Liver (tissue), 3 donors: Measurements from ENCODE around the gene CNIH3.

ENCODE experiments used
- ATF3 ChIP-seq: IDR thresholded peaks from 2 replicates; pipeline ENCODE4 v1.6.1; 2016; ENCODE audit warnings: antibody characterized with exemption
- CTCF ChIP-seq: fragments of 150-350 bp; IDR thresholded peaks from 2 replicates; pipeline ENCODE4 v1.5.1; 2017; ENCODE audit warnings: improper control_type of control experiment, low read depth, low read length; ENCODE audit not compliant: missing input control
- FOXA1 ChIP-seq: IDR thresholded peaks from 2 replicates; pipeline ENCODE4 v1.6.1; 2016; ENCODE audit warnings: antibody characterized with exemption
- NR2F2 ChIP-seq: IDR thresholded peaks from 2 replicates; pipeline ENCODE4 v1.6.1; 2016; ENCODE audit warnings: antibody characterized with exemption
- RAD21 ChIP-seq, 2 donors: IDR thresholded peaks; 2 replicates each; pipeline ENCODE4 v1.6.1; 2016; ENCODE audit warnings: antibody characterized with exemption in 2 of 2, mild to moderate bottlenecking in 2 of 2
- RXRA ChIP-seq, 2 donors: IDR thresholded peaks; 2 replicates each; pipeline ENCODE4 v1.6.1; 2017 to 2018; ENCODE audit warnings: antibody characterized with exemption in 2 of 2, mild to moderate bottlenecking in 1 of 2
- TAF1 ChIP-seq: conservative IDR thresholded peaks from 2 replicates; pipeline ENCODE4 v1.6.1; 2016; ENCODE audit warnings: antibody characterized with exemption, mild to moderate bottlenecking
- TF ChIP-seq, protein P1 (sequence below): IDR thresholded peaks from 2 replicates; pipeline ENCODE4 v1.6.1; 2016; ENCODE audit warnings: antibody characterized with exemption
- donor health status: healthy.
- donor health status: healthy.

- TF ChIP-seq NR2F2 (no peak), RXRA (IDR thresholded peaks at IDR 0.05) (no peak), ATF3 (no peak), CTCF (no peak), TAF1 (no peak), FOXA1 (no peak), RAD21 (IDR thresholded peaks at IDR 0.05) (no peak)
- TF ChIP-seq, protein P1, sequence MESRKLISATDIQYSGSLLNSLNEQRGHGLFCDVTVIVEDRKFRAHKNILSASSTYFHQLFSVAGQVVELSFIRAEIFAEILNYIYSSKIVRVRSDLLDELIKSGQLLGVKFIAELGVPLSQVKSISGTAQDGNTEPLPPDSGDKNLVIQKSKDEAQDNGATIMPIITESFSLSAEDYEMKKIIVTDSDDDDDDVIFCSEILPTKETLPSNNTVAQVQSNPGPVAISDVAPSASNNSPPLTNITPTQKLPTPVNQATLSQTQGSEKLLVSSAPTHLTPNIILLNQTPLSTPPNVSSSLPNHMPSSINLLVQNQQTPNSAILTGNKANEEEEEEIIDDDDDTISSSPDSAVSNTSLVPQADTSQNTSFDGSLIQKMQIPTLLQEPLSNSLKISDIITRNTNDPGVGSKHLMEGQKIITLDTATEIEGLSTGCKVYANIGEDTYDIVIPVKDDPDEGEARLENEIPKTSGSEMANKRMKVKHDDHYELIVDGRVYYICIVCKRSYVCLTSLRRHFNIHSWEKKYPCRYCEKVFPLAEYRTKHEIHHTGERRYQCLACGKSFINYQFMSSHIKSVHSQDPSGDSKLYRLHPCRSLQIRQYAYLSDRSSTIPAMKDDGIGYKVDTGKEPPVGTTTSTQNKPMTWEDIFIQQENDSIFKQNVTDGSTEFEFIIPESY: no peak
Observed at GRCh38 chr1:224660074-224660473, 44.0 kb downstream of the CNIH3 start.
